A549 (cell line): Measurements from ENCODE around the gene DCLK1. TPM values are rescaled to one million over a fixed set of nuclear protein-coding genes. Genes with fewer than 3 reads are reported as not detected.

Experiments
- ATAC-seq, 2 experiments: fragments of 200-7000 bp in 1 of 2; fragments of >200 bp in 1 of 2; cut with Nextera tagmentation in 1 of 2; cut with Tn5 transposase in 1 of 2; 3 replicates each; pipeline versions ENCODE4 v1.8.0 to v1.9.1; 2018 to 2020; ENCODE audit warnings: mild to moderate bottlenecking in 1 of 2, moderate library complexity in 1 of 2
- CTCF ChIA-PET: fragments of 300-600 bp; sonication (Branson Sonifier 250); formaldehyde crosslinking; extraction: SDS; loops from one replicate; lab custom pipeline; 2021; ENCODE audit warnings: antibody characterized with exemption, inconsistent platforms; lab: Yijun Ruan, JAX
- POLR2A ChIA-PET: fragments of 350-600 bp; formaldehyde crosslinking; extraction: SDS; loops from one replicate; lab custom pipeline; 2021; ENCODE audit warnings: antibody characterized with exemption, inconsistent platforms; lab: Yijun Ruan, JAX
- DNase-seq, 2 experiments: peaks; one replicate each; pipeline versions ENCODE4 v3.0.0 to v3.0.0-alpha.2; 2011 to 2016; ENCODE audit warnings: low read depth in 1 of 2, low spot score in 1 of 2
- FAIRE-seq: peaks from 2 replicates; lab custom pipeline; 2011; peaks lifted over from hg19 to GRCh38; lab: Jason Lieb, UNC
- H3K27ac ChIP-seq, 2 experiments: fragments of >200 bp; sonication (Bioruptor Twin); formaldehyde crosslinking; 3 replicates each; pipeline ENCODE4 v1.5.1; 2016 to 2017
- H3K4me1 ChIP-seq: fragments of >200 bp; sonication (Bioruptor Twin); formaldehyde crosslinking; 3 replicates; pipeline ENCODE4 v1.6.1; 2016
- H3K4me2 ChIP-seq: fragments of >200 bp; sonication (Bioruptor Twin); formaldehyde crosslinking; 3 replicates; pipeline ENCODE4 v1.6.1; 2016
- H3K4me3 ChIP-seq: fragments of >200 bp; sonication (Bioruptor Twin); formaldehyde crosslinking; 3 replicates; pipeline ENCODE4 v1.5.1; 2016
- H3K9me3 ChIP-seq: fragments of >200 bp; sonication (Bioruptor Twin); formaldehyde crosslinking; 3 replicates; pipeline ENCODE4 v1.6.1; 2016
- CEBPB ChIP-seq, 2 experiments: fragments of >200 bp in 1 of 2; sonication (Bioruptor Twin) in 1 of 2; formaldehyde crosslinking in 1 of 2; IDR thresholded peaks; 2 replicates each; pipeline ENCODE4 v1.6.1; 2012 to 2016
- CTCF ChIP-seq: fragments of >200 bp; sonication (Bioruptor Twin); formaldehyde crosslinking; IDR thresholded peaks from 3 replicates; pipeline ENCODE4 v1.5.1; 2016
- EHMT2 ChIP-seq: fragments of 200-600 bp; sonication (generic); IDR thresholded peaks from 2 replicates; pipeline ENCODE4 v1.6.1; 2016; ENCODE audit warnings: antibody characterized with exemption, low read depth, mild to moderate bottlenecking, moderate library complexity
- ESRRA ChIP-seq: fragments of 150-350 bp; IDR thresholded peaks from 2 replicates; pipeline ENCODE4 v1.6.1; 2014; ENCODE audit warnings: mild to moderate bottlenecking, low read length, borderline replicate concordance
- FOSB ChIP-seq: fragments of 250-450 bp; sonication (Bioruptor Pico); IDR thresholded peaks from 2 replicates; pipeline ENCODE4 v1.5.0; 2020; ENCODE audit warnings: mild to moderate bottlenecking, moderate library complexity
- FOSL2 ChIP-seq, 2 experiments: fragments of 450-650 bp in 1 of 2; fragments of >200 bp in 1 of 2; sonication (Bioruptor Twin) in 1 of 2; formaldehyde crosslinking; IDR thresholded peaks; 2 replicates each; pipeline versions ENCODE4 v1.5.0 to v1.6.1; 2016 to 2020; ENCODE audit warnings: mild to moderate bottlenecking in 1 of 2, moderate library complexity in 1 of 2
- FOXS1 ChIP-seq: fragments of 250-450 bp; sonication (Bioruptor Pico); IDR thresholded peaks from 2 replicates; pipeline ENCODE4 v1.5.0; 2020; ENCODE audit warnings: mild to moderate bottlenecking, moderate library complexity
- HDAC2 ChIP-seq: fragments of 200-600 bp; sonication (generic); IDR thresholded peaks from 2 replicates; pipeline ENCODE4 v1.6.1; 2016
- HEYL ChIP-seq: fragments of 250-450 bp; sonication (Bioruptor Pico); IDR thresholded peaks from 2 replicates; pipeline ENCODE4 v1.8.0; 2021; ENCODE audit warnings: mild to moderate bottlenecking, moderate library complexity
- JUN ChIP-seq, 2 experiments: fragments of >200 bp; sonication (Bioruptor Twin); formaldehyde crosslinking; IDR thresholded peaks; 2 replicates in 1 of 2; 3 replicates in 1 of 2; pipeline ENCODE4 v1.6.1; 2016 to 2017
- KDM1A ChIP-seq: fragments of 200-600 bp; sonication (generic); IDR thresholded peaks from 2 replicates; pipeline ENCODE4 v1.6.1; 2016; ENCODE audit warnings: low read depth, mild to moderate bottlenecking
- KDM5A ChIP-seq: fragments of 200-600 bp; sonication (generic); IDR thresholded peaks from 2 replicates; pipeline ENCODE4 v1.6.1; 2016; ENCODE audit warnings: antibody characterized with exemption, mild to moderate bottlenecking
- MAFK ChIP-seq: fragments of 450-650 bp; IDR thresholded peaks from 2 replicates; pipeline ENCODE4 v1.6.1; 2014; ENCODE audit not compliant: partially characterized antibody
- MYC ChIP-seq: IDR thresholded peaks from 2 replicates; pipeline ENCODE4 v1.6.1; 2012; ENCODE audit warnings: mild to moderate bottlenecking, inconsistent platforms, low read length, improper control_type of control experiment, borderline replicate concordance
- NFE2L2 ChIP-seq: fragments of 150-350 bp; conservative IDR thresholded peaks from 2 replicates; pipeline ENCODE4 v1.6.1; 2014; ENCODE audit warnings: low read length
- PBX3 ChIP-seq: IDR thresholded peaks from 2 replicates; pipeline ENCODE4 v1.6.1; 2012
- POLR2A ChIP-seq: IDR thresholded peaks from 2 replicates; pipeline ENCODE4 v1.6.1; 2012; ENCODE audit warnings: mild to moderate bottlenecking, low read length
- RAD21 ChIP-seq, 2 experiments: fragments of >200 bp in 1 of 2; sonication (Bioruptor Twin) in 1 of 2; formaldehyde crosslinking in 1 of 2; IDR thresholded peaks in 1 of 2; conservative IDR thresholded peaks in 1 of 2; 2 replicates in 1 of 2; 3 replicates in 1 of 2; pipeline ENCODE4 v1.6.1; 2012 to 2018; ENCODE audit warnings: inconsistent platforms in 1 of 2
- RCOR1 ChIP-seq: fragments of 150-350 bp; IDR thresholded peaks from 2 replicates; pipeline ENCODE4 v1.6.1; 2014; ENCODE audit warnings: antibody characterized with exemption, low read length, low read depth
- REST ChIP-seq: fragments of 200-600 bp; sonication (generic); IDR thresholded peaks from 2 replicates; pipeline ENCODE4 v1.6.1; 2016; ENCODE audit warnings: antibody characterized with exemption, mild to moderate bottlenecking, moderate library complexity
- ZFP36 ChIP-seq: fragments of 450-650 bp; IDR thresholded peaks from 2 replicates; pipeline ENCODE4 v1.6.1; 2014; ENCODE audit warnings: borderline replicate concordance; ENCODE audit not compliant: partially characterized antibody
- WGBS: methylation state at CpG from one replicate; pipeline ENCODE4 v1.1.6; 2017; ENCODE audit errors: missing lambda C conversion rate; 5-methylcytosine and 5-hydroxymethylcytosine counted together
- polyA plus RNA-seq, 4 experiments: library from polyadenylated mRNA; depleted of rRNA in 3 of 4; stranded (reverse); fragments of >200 nt; fragmentation: RNase III in 1 of 4; extraction: RNeasy Plus Mini Kit Qiagen cat#74134 plus additional on column Dnase treatment in 1 of 4; gene quantifications; 2 replicates in 3 of 4; 3 replicates in 1 of 4; pipeline ENCODE4 v1.2.3, GENCODE V29; 2011 to 2017

DCLK1 gene
- polyA plus RNA-seq, 2 of the 4 experiments (the other 2 are of a cell fraction): 0.13 to 0.21 TPM

GRCh38 chr13:36057041-36057440 is 74.1 kb downstream of the DCLK1 start:
- Histone ChIP-seq H3K4me1 (no peaks in the 10 kb centered on the region), H3K9me3 (no peaks in the 10 kb centered on the region), H3K27ac (no peak overlapping the region), H3K4me2 (no peak overlapping the region), H3K4me3 (no peak overlapping the region)
- FAIRE-seq: no peak
- 0% methylated on average over 3 of the region's 3 CpGs for WGBS
- TF ChIP-seq MAFK: no peak
- peak; percentile 79; the same call in 1 of the 2 replicates for TF ChIP-seq REST
- ChIA-PET POLR2A (no interaction called here), CTCF (no interaction called here)
- no peak for DNase-seq
- no peak for ATAC-seq

- FAIRE-seq: no peak
- ChIA-PET CTCF (no interaction called here), POLR2A (no interaction called here)
- Histone ChIP-seq H3K27ac (no peak overlapping the region), H3K9me3 (no peaks in the 10 kb centered on the region), H3K4me1 (no peaks in the 10 kb centered on the region), H3K4me2 (no peak overlapping the region)
- TF ChIP-seq RAD21 (conservative IDR thresholded peaks at IDR 0.05 in 1 of 2, IDR thresholded peaks at IDR 0.05 in 1 of 2) (no peak), ESRRA (no peak), HDAC2 (no peak), MYC (no peak), FOXS1 (CRISPR knock-in tag) (no peak), EHMT2 (no peak), FOSL2 (IDR thresholded peaks at IDR 0.05) (no peak), FOSL2 (CRISPR knock-in tag; IDR thresholded peaks at IDR 0.05) (no peak), CEBPB (IDR thresholded peaks at IDR 0.05) (no peak), NFE2L2 (no peak), KDM1A (no peak), ZFP36 (no peak), FOSB (CRISPR knock-in tag) (no peak), KDM5A (no peak), HEYL (CRISPR knock-in tag) (no peak), POLR2A (no peak), CTCF (no peak), PBX3 (no peak)
- TF ChIP-seq, all 56 proteins: peak for 0
- 17% methylated on average over 4 of the region's 4 CpGs for WGBS
- H3K4me3 ChIP-seq: no peak overlapping the region
- DNase-seq: no peak
- no peak for ATAC-seq
Observed at GRCh38 chr13:36055366-36055765, 75.8 kb downstream of the DCLK1 start.

- FAIRE-seq: no peak
- no peak for ATAC-seq
- Histone ChIP-seq H3K4me1 (no peaks in the 10 kb centered on the region), H3K9me3 (no peaks in the 10 kb centered on the region), H3K27ac (no peak overlapping the region), H3K4me3 (no peak overlapping the region), H3K4me2 (no peak overlapping the region)
- DNase-seq: no peak
- ChIA-PET CTCF (no interaction called here), POLR2A (no interaction called here)
- 0% methylated on average over 2 of the region's 2 CpGs for WGBS
- no peak for TF ChIP-seq HDAC2
- TF ChIP-seq RCOR1: no peak
- TF ChIP-seq JUN (IDR thresholded peaks at IDR 0.05): no peak
Observed at GRCh38 chr13:36054041-36054440, 77.1 kb downstream of the DCLK1 start.
